Measurements from ENCODE around the gene GOLPH3.

GOLPH3 gene

GRCh38 chr5:32107291-32107690, 66.8 kb downstream of the GOLPH3 start:
- H3K4me3 Mint-ChIP-seq: no peak overlapping the region
- H3K36me3 Mint-ChIP-seq (ENCODE audit: low read depth): peaks cover 33% of the 10 kb centered on the region
- no peak overlapping the region for H3K27ac Mint-ChIP-seq
- no peaks in the 10 kb centered on the region for H3K9me3 Mint-ChIP-seq
- no peaks in the 10 kb centered on the region for H3K4me1 Mint-ChIP-seq (ENCODE audit: low read depth)
- no peaks in the 10 kb centered on the region for H3K27me3 Mint-ChIP-seq (ENCODE audit: low read depth)

GRCh38 chr5:32103521-32103920, 70.6 kb downstream of the GOLPH3 start:
- no peaks in the 10 kb centered on the region for H3K9me3 Mint-ChIP-seq
- H3K27me3 Mint-ChIP-seq (ENCODE audit: low read depth): no peaks in the 10 kb centered on the region
- H3K27ac Mint-ChIP-seq: no peak overlapping the region
- no peaks in the 10 kb centered on the region for H3K4me1 Mint-ChIP-seq (ENCODE audit: low read depth)
- H3K4me3 Mint-ChIP-seq: no peak overlapping the region
- peaks cover 25% of the 10 kb centered on the region for H3K36me3 Mint-ChIP-seq (ENCODE audit: low read depth)

- Mint-ChIP-seq H3K4me1 (ENCODE audit: low read depth) (no peaks in the 10 kb centered on the region), H3K4me3 (no peak overlapping the region), H3K27ac (no peak overlapping the region), H3K36me3 (ENCODE audit: low read depth) (peaks cover 23% of the 10 kb centered on the region), H3K9me3 (no peaks in the 10 kb centered on the region), H3K27me3 (ENCODE audit: low read depth) (no peaks in the 10 kb centered on the region)
Measured at GRCh38 chr5:32102254-32102986, 71.7 kb downstream of the GOLPH3 start.

GRCh38 chr5:32100691-32101302, 73.3 kb downstream of the GOLPH3 start:
- Mint-ChIP-seq H3K4me3 (no peak overlapping the region), H3K27ac (no peak overlapping the region)

DNA sequence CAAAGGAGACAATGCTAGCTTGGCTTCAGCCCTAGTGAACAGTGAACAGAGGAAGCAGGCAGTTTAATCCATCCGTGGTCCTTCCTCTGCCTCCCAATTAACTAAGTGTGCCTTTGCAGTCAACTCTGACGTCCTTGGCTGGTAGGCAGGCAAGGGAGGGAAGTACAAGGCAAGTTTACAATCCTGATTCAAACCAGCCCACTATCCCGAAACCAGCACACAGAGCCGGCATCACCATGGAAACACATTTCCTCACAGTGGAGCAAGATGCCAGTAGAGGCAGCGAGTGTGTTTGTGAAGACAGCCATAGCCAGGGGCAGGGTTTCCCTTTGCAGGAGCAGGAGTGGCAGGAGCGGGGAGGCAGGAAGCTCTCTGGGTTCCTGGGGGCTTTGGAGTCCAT, 73.9 kb downstream of the GOLPH3 start:
- H3K9me3 Mint-ChIP-seq: no peaks in the 10 kb centered on the region
- no peak overlapping the region for H3K27ac Mint-ChIP-seq
- no peaks in the 10 kb centered on the region for H3K27me3 Mint-ChIP-seq (ENCODE audit: low read depth)
- no peaks in the 10 kb centered on the region for H3K4me1 Mint-ChIP-seq (ENCODE audit: low read depth)
- peaks cover 22% of the 10 kb centered on the region for H3K36me3 Mint-ChIP-seq (ENCODE audit: low read depth)
- no peak overlapping the region for H3K4me3 Mint-ChIP-seq

More at GRCh38 chr5:32100691-32101302, 73.3 kb downstream of the GOLPH3 start:
- Mint-ChIP-seq H3K27me3 (ENCODE audit: low read depth) (no peaks in the 10 kb centered on the region), H3K9me3 (no peaks in the 10 kb centered on the region), H3K4me1 (ENCODE audit: low read depth) (no peaks in the 10 kb centered on the region), H3K36me3 (ENCODE audit: low read depth) (peaks cover 25% of the 10 kb centered on the region)

GRCh38 chr5:32099486-32100035, 74.6 kb downstream of the GOLPH3 start:
- Mint-ChIP-seq H3K27me3 (ENCODE audit: low read depth) (no peaks in the 10 kb centered on the region), H3K36me3 (ENCODE audit: low read depth) (peaks cover 18% of the 10 kb centered on the region), H3K9me3 (no peaks in the 10 kb centered on the region), H3K4me3 (no peak overlapping the region), H3K4me1 (ENCODE audit: low read depth) (no peaks in the 10 kb centered on the region), H3K27ac (no peak overlapping the region)

GRCh38 chr5:32098890-32099310, 75.2 kb downstream of the GOLPH3 start:
- Mint-ChIP-seq H3K27me3 (ENCODE audit: low read depth) (no peaks in the 10 kb centered on the region), H3K4me1 (ENCODE audit: low read depth) (no peaks in the 10 kb centered on the region), H3K4me3 (no peak overlapping the region), H3K9me3 (no peaks in the 10 kb centered on the region), H3K27ac (no peak overlapping the region), H3K36me3 (ENCODE audit: low read depth) (peaks cover 16% of the 10 kb centered on the region)

GRCh38 chr5:32098291-32098690, 75.8 kb downstream of the GOLPH3 start:
- no peak overlapping the region for H3K4me3 Mint-ChIP-seq
- peaks cover 10% of the 10 kb centered on the region for H3K36me3 Mint-ChIP-seq (ENCODE audit: low read depth)
- no peak overlapping the region for H3K27ac Mint-ChIP-seq
- H3K9me3 Mint-ChIP-seq: no peaks in the 10 kb centered on the region
- H3K27me3 Mint-ChIP-seq (ENCODE audit: low read depth): no peaks in the 10 kb centered on the region
- peaks cover under 1% of the 10 kb centered on the region for H3K4me1 Mint-ChIP-seq (ENCODE audit: low read depth)

DNA sequence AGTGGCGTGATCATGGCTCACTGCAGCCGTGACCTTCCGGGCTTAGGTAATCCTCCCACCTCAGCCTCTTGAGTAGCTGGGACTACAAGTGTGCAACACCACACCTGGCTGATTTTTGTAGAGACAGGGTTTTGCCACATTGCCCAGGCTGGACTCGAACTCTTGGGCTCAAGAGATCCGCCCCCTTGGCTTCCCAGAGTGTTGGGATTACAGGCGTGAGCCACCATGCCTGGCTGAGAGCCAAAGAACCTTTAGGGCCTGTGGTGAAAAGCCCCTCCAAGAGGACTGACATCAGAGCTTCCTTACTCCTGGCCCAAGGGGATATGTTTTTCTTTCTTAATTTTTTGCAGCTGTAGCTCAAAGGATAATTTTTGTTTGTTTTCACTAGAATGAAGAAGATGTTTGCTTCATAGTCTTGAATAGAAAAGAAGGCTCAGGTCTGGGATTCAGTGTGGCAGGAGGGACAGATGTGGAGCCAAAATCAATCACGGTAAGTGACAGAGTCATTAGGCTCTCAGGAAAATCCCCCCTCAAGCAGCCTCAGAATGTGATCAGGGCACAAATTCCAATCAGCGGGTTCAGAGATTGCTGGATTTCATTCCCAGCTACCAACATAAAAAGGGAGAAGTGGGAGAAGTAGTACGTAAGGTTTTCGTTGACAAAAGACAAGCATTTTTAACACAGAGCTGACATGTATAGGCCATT, 77.1 kb downstream of the GOLPH3 start:
- Mint-ChIP-seq H3K27ac (no peak overlapping the region), H3K27me3 (ENCODE audit: low read depth) (no peaks in the 10 kb centered on the region), H3K4me1 (ENCODE audit: low read depth) (peaks cover 4% of the 10 kb centered on the region), H3K9me3 (no peaks in the 10 kb centered on the region), H3K36me3 (ENCODE audit: low read depth) (peaks cover 6% of the 10 kb centered on the region), H3K4me3 (no peak overlapping the region)

DNA sequence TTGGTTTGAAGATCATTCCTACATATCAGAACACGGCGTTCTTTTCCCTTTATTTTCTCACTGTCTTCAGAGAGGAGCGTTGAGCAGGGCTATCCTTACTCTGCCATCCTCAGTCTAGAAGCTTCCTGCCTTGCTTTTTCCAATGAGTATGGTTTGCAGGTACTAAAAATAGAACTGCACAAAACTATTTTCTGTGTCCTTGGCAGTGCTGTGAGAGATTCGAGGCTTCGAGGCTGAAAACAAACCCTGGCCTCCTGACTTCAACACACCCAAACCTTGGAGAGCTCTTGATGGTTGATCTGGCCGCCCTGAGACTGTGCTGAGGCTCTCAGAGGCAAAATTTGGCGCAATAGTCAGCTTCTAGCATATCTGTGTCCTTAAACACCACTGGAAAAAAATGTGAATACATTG, 78.9 kb downstream of the GOLPH3 start:
- Mint-ChIP-seq H3K9me3 (no peaks in the 10 kb centered on the region), H3K27me3 (ENCODE audit: low read depth) (no peaks in the 10 kb centered on the region), H3K27ac (no peak overlapping the region), H3K36me3 (ENCODE audit: low read depth) (peaks cover 2% of the 10 kb centered on the region), H3K4me1 (ENCODE audit: low read depth) (peaks cover 4% of the 10 kb centered on the region), H3K4me3 (no peak overlapping the region)

DNA sequence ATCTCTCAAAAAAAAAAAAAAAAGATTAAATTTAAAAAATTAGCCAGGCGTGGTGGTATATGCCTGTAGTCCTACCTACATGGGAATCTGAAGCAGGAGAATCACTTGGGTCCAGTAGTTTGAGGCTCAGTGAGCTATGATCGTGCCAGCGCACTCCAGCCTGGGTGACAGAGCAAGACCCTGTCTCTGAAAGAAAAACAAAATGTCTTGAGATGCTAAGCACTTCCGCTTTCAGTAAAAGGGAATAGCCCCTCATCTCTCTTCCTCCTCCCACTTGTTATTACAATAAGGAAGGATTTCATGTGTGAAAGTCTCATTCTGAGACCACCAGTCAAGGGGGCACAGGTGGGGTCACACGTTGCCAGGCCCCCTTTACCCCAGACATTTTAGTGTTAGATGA, 79.4 kb downstream of the GOLPH3 start:
- peaks cover 4% of the 10 kb centered on the region for H3K4me1 Mint-ChIP-seq (ENCODE audit: low read depth)
- H3K36me3 Mint-ChIP-seq (ENCODE audit: low read depth): peaks cover 2% of the 10 kb centered on the region
- no peak overlapping the region for H3K27ac Mint-ChIP-seq
- no peaks in the 10 kb centered on the region for H3K9me3 Mint-ChIP-seq
- H3K4me3 Mint-ChIP-seq: no peak overlapping the region
- no peaks in the 10 kb centered on the region for H3K27me3 Mint-ChIP-seq (ENCODE audit: low read depth)

DNA sequence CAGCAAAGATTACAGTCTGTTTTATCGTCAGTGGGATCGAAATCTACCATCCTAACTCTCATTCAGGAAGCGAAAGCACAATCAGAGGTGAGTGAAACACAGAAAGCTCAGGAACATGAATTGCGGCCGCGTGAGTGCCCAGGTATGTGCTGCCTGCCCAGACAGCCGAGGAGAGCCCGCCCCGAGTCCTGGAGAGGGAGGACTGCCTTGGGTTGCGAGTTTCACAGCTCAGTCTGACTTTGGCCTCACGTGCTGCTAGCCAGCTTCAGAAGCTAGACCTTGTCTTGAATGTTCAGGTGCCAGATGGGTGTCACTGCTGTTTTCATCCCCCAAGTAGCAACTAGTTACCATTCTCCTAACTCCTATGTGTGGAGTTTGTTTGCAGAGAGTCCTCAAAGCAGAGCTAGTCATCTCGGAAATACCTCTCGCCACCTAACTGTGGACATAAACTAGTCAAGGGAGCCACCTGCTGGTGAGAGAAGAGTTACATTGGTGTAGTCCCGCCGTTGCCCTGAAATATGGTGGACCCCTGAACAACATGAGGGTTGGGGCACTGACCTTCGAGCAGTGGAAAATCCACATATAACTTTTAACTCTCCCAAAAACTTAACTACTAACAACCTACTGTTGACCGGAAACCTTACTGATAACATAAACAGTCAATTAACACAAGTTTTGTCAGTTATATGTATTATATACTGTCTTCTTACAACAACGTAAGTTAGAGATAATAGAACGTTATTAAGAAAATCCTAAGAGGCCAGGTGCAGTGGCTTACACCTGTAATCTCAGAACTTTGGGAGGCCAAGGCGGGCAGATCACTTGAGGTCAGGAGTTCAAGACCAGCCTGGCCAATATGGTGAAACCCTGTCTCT, 80.9 kb downstream of the GOLPH3 start:
- H3K4me3 Mint-ChIP-seq: no peak overlapping the region
- H3K27me3 Mint-ChIP-seq (ENCODE audit: low read depth): no peaks in the 10 kb centered on the region
- H3K4me1 Mint-ChIP-seq (ENCODE audit: low read depth): peaks cover 4% of the 10 kb centered on the region
- H3K27ac Mint-ChIP-seq: no peak overlapping the region
- no peaks in the 10 kb centered on the region for H3K9me3 Mint-ChIP-seq
- H3K36me3 Mint-ChIP-seq (ENCODE audit: low read depth): peaks cover 2% of the 10 kb centered on the region

- H3K27me3 Mint-ChIP-seq (ENCODE audit: low read depth): no peaks in the 10 kb centered on the region
- H3K27ac Mint-ChIP-seq: no peak overlapping the region
- H3K4me1 Mint-ChIP-seq (ENCODE audit: low read depth): peaks cover 4% of the 10 kb centered on the region
- no peaks in the 10 kb centered on the region for H3K36me3 Mint-ChIP-seq (ENCODE audit: low read depth)
- H3K4me3 Mint-ChIP-seq: no peak overlapping the region
- no peaks in the 10 kb centered on the region for H3K9me3 Mint-ChIP-seq
Measured at GRCh38 chr5:32090755-32091128, 83.4 kb downstream of the GOLPH3 start.
